Measurements from ENCODE around the gene GFOD1. TPM values are rescaled to one million over a fixed set of nuclear protein-coding genes. Genes with fewer than 3 reads are reported as not detected.
"Not testable (repeated sequence)": the region's sequence is repeated elsewhere in the genome, so short reads cannot be mapped to it uniquely, and the experiment has no call there.

GFOD1 gene
- total and polyA plus RNA-seq, 4 donors: 9.4 to 30.6 (median 17.6) TPM

DNA sequence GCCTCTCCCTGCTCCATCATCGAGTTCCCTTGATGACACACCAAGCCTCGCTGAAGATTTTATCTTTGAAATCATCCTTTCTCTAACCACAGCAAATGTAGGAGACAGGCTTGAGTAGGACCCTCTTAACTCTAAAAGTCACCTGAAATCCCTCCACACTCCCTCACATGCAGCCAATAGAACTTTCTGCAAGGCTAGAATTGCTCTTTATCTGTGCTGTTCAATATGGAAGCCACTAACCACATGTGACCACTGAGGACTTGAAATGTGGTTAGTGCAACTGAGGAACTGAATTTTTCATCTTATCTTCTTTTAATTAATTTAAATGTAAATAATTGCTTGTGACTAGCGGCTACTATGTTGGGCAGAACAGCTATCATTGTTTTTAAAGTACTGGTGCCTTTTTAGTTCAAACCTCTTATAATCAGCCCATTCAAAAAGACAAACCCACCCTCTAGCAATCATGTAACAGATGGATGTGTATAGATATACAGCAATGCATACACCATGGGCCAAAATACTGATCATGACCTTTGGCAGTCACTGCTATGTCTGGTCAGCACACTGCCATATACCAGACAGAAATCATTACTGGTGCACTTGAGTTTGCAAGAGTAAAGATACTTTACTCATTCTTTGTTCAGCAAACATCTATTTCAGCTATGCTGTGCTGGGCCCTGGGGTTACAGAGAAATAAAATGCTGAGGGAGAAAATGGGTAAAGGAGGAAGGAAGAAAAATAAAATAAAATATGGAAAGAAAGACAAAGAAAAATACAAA lies 50.0 kb downstream of the GFOD1 start:
- H3K27me3 ChIP-seq (ENCODE audit: control insufficient read depth, insufficient read depth, low read length): no peaks in the 10 kb centered on the region
- no peaks in the 10 kb centered on the region for H3K36me3 ChIP-seq (ENCODE audit: control insufficient read depth, insufficient read depth, low read length)
- H3K9me3 ChIP-seq (ENCODE audit: control insufficient read depth, insufficient read depth, low read length): no peaks in the 10 kb centered on the region
- no peaks in the 10 kb centered on the region for H3K4me1 ChIP-seq (ENCODE audit: control insufficient read depth, insufficient read depth, low read length)
- H3K27ac ChIP-seq (ENCODE audit: low read depth, low read length): no peak overlapping the region
- no peak overlapping the region for H3K4me3 ChIP-seq (ENCODE audit: low read depth, low read length)
- DNase-seq (ENCODE audit: low read depth in 4 of 6, low spot score in 6 of 6): no peak
- 87% methylated on average over 2 of the region's 3 CpGs for WGBS (ENCODE audit: insufficient coverage)

DNA sequence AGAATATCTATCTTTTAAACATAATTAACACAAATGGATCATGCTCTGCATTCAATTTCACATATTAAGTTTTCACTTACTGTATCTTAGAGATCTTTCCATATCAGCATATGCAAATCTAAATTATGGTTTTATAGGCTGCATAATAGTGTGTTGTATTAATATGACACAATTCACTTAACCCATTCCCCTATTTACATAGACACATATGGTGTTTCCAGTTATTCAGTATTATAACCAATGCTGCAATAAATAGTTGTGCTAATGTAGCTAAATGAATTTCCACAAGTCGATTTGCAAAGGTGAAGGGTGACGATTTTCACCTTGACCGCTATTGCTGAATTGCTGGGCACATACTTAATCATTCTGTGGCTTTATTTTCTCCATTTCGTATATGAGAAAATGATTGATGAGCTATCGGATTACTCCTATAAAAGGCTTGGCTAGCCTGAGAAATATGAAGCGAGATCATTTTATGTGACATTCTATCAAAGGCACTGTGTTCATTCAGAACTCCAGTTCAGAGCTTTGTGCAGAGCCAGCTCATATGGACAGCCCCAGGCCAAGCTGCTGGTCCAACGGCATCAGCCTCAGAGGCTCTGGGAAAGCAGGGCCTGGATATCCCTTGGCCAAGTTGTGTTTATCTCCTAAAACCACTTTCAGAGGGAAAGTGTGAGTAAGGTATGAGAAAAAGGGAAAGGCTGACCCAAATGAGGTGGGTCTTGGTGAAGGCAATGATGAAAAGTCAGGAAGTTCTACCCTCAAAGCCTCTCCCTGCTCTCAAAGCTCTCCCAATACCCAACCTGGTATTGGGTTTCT lies 50.8 kb downstream of the GFOD1 start:
- H3K36me3 ChIP-seq (ENCODE audit: control insufficient read depth, insufficient read depth, low read length): no peaks in the 10 kb centered on the region
- H3K4me1 ChIP-seq (ENCODE audit: control insufficient read depth, insufficient read depth, low read length): no peaks in the 10 kb centered on the region
- DNase-seq (ENCODE audit: low read depth in 4 of 6, low spot score in 6 of 6): no peak
- H3K9me3 ChIP-seq (ENCODE audit: control insufficient read depth, insufficient read depth, low read length): no peaks in the 10 kb centered on the region
- H3K27me3 ChIP-seq (ENCODE audit: control insufficient read depth, insufficient read depth, low read length): no peaks in the 10 kb centered on the region
- WGBS (ENCODE audit: insufficient coverage): 89% methylated on average over 3 of the region's 7 CpGs
- H3K4me3 ChIP-seq (ENCODE audit: low read depth, low read length): no peak overlapping the region
- no peak overlapping the region for H3K27ac ChIP-seq (ENCODE audit: low read depth, low read length)

- Histone ChIP-seq H3K36me3 (ENCODE audit: control insufficient read depth, insufficient read depth, low read length) (no peaks in the 10 kb centered on the region), H3K27ac (ENCODE audit: low read depth, low read length) (no peak overlapping the region), H3K9me3 (ENCODE audit: control insufficient read depth, insufficient read depth, low read length) (no peaks in the 10 kb centered on the region), H3K4me3 (ENCODE audit: low read depth, low read length) (no peak overlapping the region), H3K4me1 (ENCODE audit: control insufficient read depth, insufficient read depth, low read length) (no peaks in the 10 kb centered on the region), H3K27me3 (ENCODE audit: control insufficient read depth, insufficient read depth, low read length) (no peaks in the 10 kb centered on the region)
- no peak for DNase-seq (ENCODE audit: low read depth in 4 of 6, low spot score in 6 of 6)
- no CpG with 5 or more reads among the region's 4 CpGs for WGBS (ENCODE audit: insufficient coverage)
These were observed 51.7 kb downstream of the GFOD1 start for GRCh38 chr6:13435477-13436246.

DNA sequence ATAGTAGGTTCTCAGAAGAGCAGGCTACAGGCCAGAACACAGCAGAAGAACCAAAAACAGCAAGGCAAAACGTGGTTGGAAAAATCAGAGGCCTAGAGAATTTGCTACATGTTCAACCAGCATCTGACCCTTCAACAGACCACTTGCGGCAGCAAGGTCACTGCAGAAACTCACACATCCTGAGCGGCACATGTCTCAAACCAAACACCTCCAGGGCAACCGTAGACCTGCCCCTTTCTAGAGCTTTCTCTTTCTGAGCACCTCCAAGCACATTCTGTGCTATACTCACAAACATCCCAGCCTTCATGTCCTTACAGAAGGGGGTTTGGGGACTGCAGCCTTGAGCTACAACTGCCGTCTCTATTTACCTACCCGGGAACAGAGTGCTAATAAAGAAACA lies 52.6 kb downstream of the GFOD1 start:
- no peaks in the 10 kb centered on the region for H3K36me3 ChIP-seq (ENCODE audit: control insufficient read depth, insufficient read depth, low read length)
- H3K4me1 ChIP-seq (ENCODE audit: control insufficient read depth, insufficient read depth, low read length): no peaks in the 10 kb centered on the region
- no peaks in the 10 kb centered on the region for H3K9me3 ChIP-seq (ENCODE audit: control insufficient read depth, insufficient read depth, low read length)
- H3K27me3 ChIP-seq (ENCODE audit: control insufficient read depth, insufficient read depth, low read length): no peaks in the 10 kb centered on the region
- H3K27ac ChIP-seq (ENCODE audit: low read depth, low read length): no peak overlapping the region
- DNase-seq (ENCODE audit: low read depth in 4 of 6, low spot score in 6 of 6): no peak
- 98% methylated on average over 4 of the region's 6 CpGs for WGBS (ENCODE audit: insufficient coverage)
- H3K4me3 ChIP-seq (ENCODE audit: low read depth, low read length): no peak overlapping the region

GRCh38 chr6:13434135-13434775 lies 53.1 kb downstream of the GFOD1 start:
- H3K27ac ChIP-seq (ENCODE audit: low read depth, low read length): not testable (repeated sequence)

DNA sequence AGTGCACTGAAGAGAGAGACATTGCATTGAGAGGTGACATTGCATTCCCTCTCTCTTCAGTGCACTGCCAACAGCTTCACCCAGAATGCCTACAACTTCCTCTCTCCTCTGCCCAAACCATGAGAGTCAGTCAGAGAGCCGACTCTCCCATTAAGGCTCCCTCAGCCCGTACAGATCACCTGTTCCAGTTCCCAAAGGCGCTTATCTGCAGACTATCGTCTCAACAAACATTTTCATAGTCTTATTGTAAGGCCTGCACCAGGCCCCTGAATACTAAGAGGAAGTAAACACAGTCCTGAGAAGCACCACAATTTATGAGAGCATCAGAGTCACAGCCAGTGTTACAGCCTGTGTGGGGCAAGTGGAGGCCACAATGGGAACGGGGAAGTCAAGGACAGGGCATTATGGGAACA lies 53.7 kb downstream of the GFOD1 start:
- H3K4me1 ChIP-seq (ENCODE audit: control insufficient read depth, insufficient read depth, low read length): peaks cover 8% of the 10 kb centered on the region
- WGBS (ENCODE audit: insufficient coverage): 87% methylated on average over 4 of the region's 5 CpGs
- no peak overlapping the region for H3K27ac ChIP-seq (ENCODE audit: low read depth, low read length)
- no peaks in the 10 kb centered on the region for H3K27me3 ChIP-seq (ENCODE audit: control insufficient read depth, insufficient read depth, low read length)
- no peaks in the 10 kb centered on the region for H3K9me3 ChIP-seq (ENCODE audit: control insufficient read depth, insufficient read depth, low read length)
- H3K36me3 ChIP-seq (ENCODE audit: control insufficient read depth, insufficient read depth, low read length): no peaks in the 10 kb centered on the region
- no peak overlapping the region for H3K4me3 ChIP-seq (ENCODE audit: low read depth, low read length)
- no peak for DNase-seq (ENCODE audit: low read depth in 4 of 6, low spot score in 6 of 6)

More at GRCh38 chr6:13434135-13434775, 53.1 kb downstream of the GFOD1 start:
- not testable (repeated sequence) for H3K4me3 ChIP-seq (ENCODE audit: low read depth, low read length); H3K9me3 ChIP-seq (ENCODE audit: control insufficient read depth, insufficient read depth, low read length); DNase-seq (ENCODE audit: low read depth in 4 of 6, low spot score in 6 of 6); H3K4me1 ChIP-seq (ENCODE audit: control insufficient read depth, insufficient read depth, low read length); H3K27me3 ChIP-seq (ENCODE audit: control insufficient read depth, insufficient read depth, low read length); H3K36me3 ChIP-seq (ENCODE audit: control insufficient read depth, insufficient read depth, low read length)

DNA sequence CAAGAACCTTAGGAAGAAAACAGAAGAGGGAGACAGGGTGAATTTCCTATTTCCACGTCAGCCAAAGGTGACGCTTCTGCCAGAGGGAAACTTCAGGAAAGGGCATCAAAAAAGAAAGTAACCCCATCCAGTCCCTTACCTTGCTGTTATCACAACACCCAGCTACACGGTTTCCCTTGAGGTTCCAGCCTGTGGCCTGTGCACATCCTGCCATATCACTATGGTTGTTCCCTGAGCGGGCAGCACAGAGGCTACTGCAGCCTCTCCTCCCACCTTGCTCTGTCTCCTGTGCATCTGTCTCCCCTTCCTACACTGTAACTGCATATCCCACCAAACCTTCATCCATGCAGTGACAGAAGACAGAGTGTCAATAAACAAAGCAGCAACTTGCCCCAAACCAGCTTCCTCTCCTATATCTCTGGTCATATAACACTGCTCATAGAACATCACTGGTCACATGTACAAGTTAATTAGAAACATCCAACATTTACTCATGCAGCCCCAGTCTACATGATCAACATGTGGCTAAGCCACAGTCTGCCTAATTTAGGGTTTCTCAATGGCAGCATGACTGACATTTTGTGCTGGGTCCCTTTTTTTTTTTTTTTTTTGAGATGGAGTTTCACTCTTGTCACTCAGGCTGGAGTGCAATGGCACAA lies 54.7 kb downstream of the GFOD1 start:
- H3K27ac ChIP-seq (ENCODE audit: low read depth, low read length): no peak overlapping the region
- WGBS (ENCODE audit: insufficient coverage): 88% methylated on average over 3 of the region's 4 CpGs

GRCh38 chr6:13431861-13432465 lies 55.4 kb downstream of the GFOD1 start:
- Histone ChIP-seq H3K9me3 (ENCODE audit: control insufficient read depth, insufficient read depth, low read length) (no peaks in the 10 kb centered on the region), H3K27ac (ENCODE audit: low read depth, low read length) (no peak overlapping the region), H3K4me3 (ENCODE audit: low read depth, low read length) (no peak overlapping the region), H3K27me3 (ENCODE audit: control insufficient read depth, insufficient read depth, low read length) (no peaks in the 10 kb centered on the region), H3K36me3 (ENCODE audit: control insufficient read depth, insufficient read depth, low read length) (no peaks in the 10 kb centered on the region), H3K4me1 (ENCODE audit: control insufficient read depth, insufficient read depth, low read length) (peaks cover 20% of the 10 kb centered on the region)
- no peak for DNase-seq (ENCODE audit: low read depth in 4 of 6, low spot score in 6 of 6)
- 56% methylated on average over 3 of the region's 5 CpGs for WGBS (ENCODE audit: insufficient coverage)

More for the DNA sequence above, 54.7 kb downstream of the GFOD1 start:
- no peaks in the 10 kb centered on the region for H3K36me3 ChIP-seq (ENCODE audit: control insufficient read depth, insufficient read depth, low read length)
- no peaks in the 10 kb centered on the region for H3K9me3 ChIP-seq (ENCODE audit: control insufficient read depth, insufficient read depth, low read length)
- peaks cover 19% of the 10 kb centered on the region for H3K4me1 ChIP-seq (ENCODE audit: control insufficient read depth, insufficient read depth, low read length)
- H3K4me3 ChIP-seq (ENCODE audit: low read depth, low read length): no peak overlapping the region
- H3K27me3 ChIP-seq (ENCODE audit: control insufficient read depth, insufficient read depth, low read length): no peaks in the 10 kb centered on the region
- no peak for DNase-seq (ENCODE audit: low read depth in 4 of 6, low spot score in 6 of 6)
